NB4 (cell line): ENCODE measurements around the gene RNF40.

Experiments used
- CTCF ChIP-seq: IDR thresholded peaks from one replicate; pipeline ENCODE4 v1.5.1; 2012; ENCODE audit warnings: low read depth, low read length
- MYC ChIP-seq: IDR thresholded peaks from 2 replicates; pipeline ENCODE4 v1.6.1; 2011; ENCODE audit warnings: low read depth, low read length
- POLR2A ChIP-seq: IDR thresholded peaks from 2 replicates; pipeline ENCODE4 v1.6.1; 2011; ENCODE audit warnings: mild to moderate bottlenecking; ENCODE audit not compliant: insufficient read length; ENCODE audit errors: extremely low read depth

- TF ChIP-seq POLR2A = no peak
- no peak for TF ChIP-seq CTCF
- TF ChIP-seq MYC = no peak
These were observed 31.5 kb downstream of the RNF40 start for GRCh38 chr16:30793508-30794069.
